Keratinocyte (primary cell): Measurements from ENCODE around the gene LIG4. TPM values are rescaled to one million over a fixed set of nuclear protein-coding genes. Genes with fewer than 3 reads are reported as not detected.

Experiments used
- DNase-seq: peaks from one replicate; pipeline ENCODE4 v3.0.0-alpha.2; 2011; ENCODE audit warnings: low read depth, missing footprints, low spot score
- FAIRE-seq: peaks from 2 replicates; lab custom pipeline; 2011; peaks lifted over from hg19 to GRCh38; lab: Jason Lieb, UNC
- H2AFZ ChIP-seq: 2 replicates; pipeline ENCODE4 v1.6.0; 2012; ENCODE audit warnings: low read length, control low read depth, inconsistent platforms; ENCODE audit not compliant: control insufficient read depth
- H3K27ac ChIP-seq: 2 replicates; pipeline ENCODE4 v1.5.1; 2011; ENCODE audit warnings: low read length; ENCODE audit not compliant: control insufficient read depth, insufficient read depth
- H3K27me3 ChIP-seq: 3 replicates; pipeline ENCODE4 v1.6.0; 2011; ENCODE audit warnings: low read length; ENCODE audit not compliant: control insufficient read depth, insufficient read depth; ENCODE audit errors: extremely low read depth
- H3K36me3 ChIP-seq, 2 experiments: 2 replicates in 1 of 2; 3 replicates in 1 of 2; pipeline ENCODE4 v1.5.1; 2011; ENCODE audit warnings: low read length in 2 of 2, mild to moderate bottlenecking in 1 of 2; ENCODE audit not compliant: control insufficient read depth in 2 of 2, insufficient read depth in 2 of 2; ENCODE audit errors: extremely low read depth in 1 of 2
- H3K4me1 ChIP-seq: 3 replicates; pipeline ENCODE4 v1.5.1; 2011; ENCODE audit warnings: low read length; ENCODE audit not compliant: control insufficient read depth, insufficient read depth; ENCODE audit errors: extremely low read depth
- H3K4me2 ChIP-seq: 3 replicates; pipeline ENCODE4 v1.6.0; 2011; ENCODE audit warnings: low read depth, low read length; ENCODE audit not compliant: control insufficient read depth, insufficient read depth; ENCODE audit errors: extremely low read depth
- H3K4me3 ChIP-seq, 3 experiments: fragments of 200-600 bp in 1 of 3; sonication (generic) in 1 of 3; 2 replicates in 2 of 3; 3 replicates in 1 of 3; pipeline ENCODE4 v1.5.1; 2011 to 2016; ENCODE audit warnings: low read length in 3 of 3, mild to moderate bottlenecking in 3 of 3, control low read depth in 2 of 3, inconsistent platforms in 1 of 3, low read depth in 1 of 3, mixed read lengths in 1 of 3, mixed run types in 1 of 3, moderate library complexity in 1 of 3; ENCODE audit not compliant: control insufficient read depth in 2 of 3, insufficient read depth in 2 of 3; ENCODE audit errors: extremely low read depth in 1 of 3
- H3K79me2 ChIP-seq: 2 replicates; pipeline ENCODE4 v1.6.0; 2012; ENCODE audit warnings: low read length; ENCODE audit not compliant: control insufficient read depth, insufficient read depth
- H3K9ac ChIP-seq: 3 replicates; pipeline ENCODE4 v1.6.0; 2011; ENCODE audit warnings: low read length; ENCODE audit not compliant: control insufficient read depth, insufficient read depth; ENCODE audit errors: extremely low read depth
- H3K9me1 ChIP-seq: 3 replicates; pipeline ENCODE4 v1.6.0; 2011; ENCODE audit warnings: low read length; ENCODE audit not compliant: control insufficient read depth, insufficient read depth; ENCODE audit errors: extremely low read depth
- H3K9me3 ChIP-seq: 2 replicates; pipeline ENCODE4 v1.5.1; 2012; ENCODE audit warnings: low read depth, low read length; ENCODE audit not compliant: control insufficient read depth
- H4K20me1 ChIP-seq: 3 replicates; pipeline ENCODE4 v1.6.0; 2011; ENCODE audit warnings: low read length; ENCODE audit not compliant: control insufficient read depth, insufficient read depth; ENCODE audit errors: extremely low read depth
- EZH2 ChIP-seq: IDR thresholded peaks from one replicate; pipeline ENCODE4 v1.6.1; 2012; ENCODE audit warnings: inconsistent platforms, mild to moderate bottlenecking, low read length, moderate library complexity
- dilution Hi-C: fragments of 300-500 bp; cut with MboI; formaldehyde crosslinking; loops from one replicate; pipeline ENCODE4 v1.7.0; 2020; ENCODE audit warnings: low sequenced_read_pairs; ENCODE audit not compliant: extremely low pct_ligation_motif_present
- polyA plus RNA-seq, 5 experiments: library from polyadenylated mRNA; depleted of rRNA in 3 of 5; stranded (reverse) in 3 of 5; stranded (forward) in 1 of 5; unstranded in 1 of 5; fragments of >200 nt; gene quantifications; 1 replicate in 1 of 5; 2 replicates in 3 of 5; 3 replicates in 1 of 5; pipeline versions ENCODE4 v1.2.1 to v1.2.3, GENCODE V29; 2011 to 2012; ENCODE audit warnings: missing spikeins in 2 of 5, low read depth in 1 of 5, low replicate concordance in 1 of 5
- TF ChIP-seq, protein P1 (sequence below), 3 experiments: IDR thresholded peaks in 1 of 3; conservative IDR thresholded peaks in 1 of 3; optimal IDR thresholded peaks in 1 of 3; 2 replicates in 2 of 3; 3 replicates in 1 of 3; pipeline versions ENCODE3 to v1.5.1; 2011; ENCODE audit warnings: low read length in 3 of 3, mild to moderate bottlenecking in 3 of 3, moderate library complexity in 2 of 3, control low read depth in 1 of 3, inconsistent platforms in 1 of 3; ENCODE audit not compliant: insufficient read depth in 2 of 3; ENCODE audit errors: extremely low read depth in 1 of 3

The LIG4 gene
- polyA plus RNA-seq, 1 donor (not counting 4 experiments of a cell fraction or from before 2014, with no cell fraction given) = 16.8 TPM

DNA sequence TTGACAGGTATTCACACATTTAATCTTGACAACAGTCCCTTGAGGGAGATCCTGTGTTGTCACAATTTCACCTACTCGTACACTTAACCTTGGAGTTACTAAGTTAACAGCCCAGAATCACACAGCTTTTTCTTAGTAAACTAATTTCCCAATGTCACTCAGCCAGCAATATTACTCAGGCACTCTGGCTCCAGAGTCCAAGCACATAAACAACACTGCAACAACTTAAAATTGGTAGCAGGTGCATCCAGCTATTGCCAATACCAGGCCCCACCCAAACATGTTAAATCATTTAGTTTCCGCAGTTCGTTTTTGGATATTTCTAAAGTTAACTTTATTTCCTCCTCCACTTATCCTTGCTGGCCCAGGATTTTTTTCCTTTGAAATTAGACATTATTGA is 32.7 kb downstream of the LIG4 start:
- no peak for FAIRE-seq
- Histone ChIP-seq H3K27me3 (no peaks in the 10 kb centered on the region), H3K79me2 (no peaks in the 10 kb centered on the region), H2AFZ (no peak overlapping the region), H3K9me1 (no peaks in the 10 kb centered on the region), H3K4me3 (no peak overlapping the region), H3K36me3 (no peaks in the 10 kb centered on the region), H3K4me2 (no peak overlapping the region), H3K27ac (no peak overlapping the region), H4K20me1 (no peaks in the 10 kb centered on the region), H3K9ac (no peak overlapping the region), H3K9me3 (no peaks in the 10 kb centered on the region), H3K4me1 (no peaks in the 10 kb centered on the region)
- TF ChIP-seq, protein P1, sequence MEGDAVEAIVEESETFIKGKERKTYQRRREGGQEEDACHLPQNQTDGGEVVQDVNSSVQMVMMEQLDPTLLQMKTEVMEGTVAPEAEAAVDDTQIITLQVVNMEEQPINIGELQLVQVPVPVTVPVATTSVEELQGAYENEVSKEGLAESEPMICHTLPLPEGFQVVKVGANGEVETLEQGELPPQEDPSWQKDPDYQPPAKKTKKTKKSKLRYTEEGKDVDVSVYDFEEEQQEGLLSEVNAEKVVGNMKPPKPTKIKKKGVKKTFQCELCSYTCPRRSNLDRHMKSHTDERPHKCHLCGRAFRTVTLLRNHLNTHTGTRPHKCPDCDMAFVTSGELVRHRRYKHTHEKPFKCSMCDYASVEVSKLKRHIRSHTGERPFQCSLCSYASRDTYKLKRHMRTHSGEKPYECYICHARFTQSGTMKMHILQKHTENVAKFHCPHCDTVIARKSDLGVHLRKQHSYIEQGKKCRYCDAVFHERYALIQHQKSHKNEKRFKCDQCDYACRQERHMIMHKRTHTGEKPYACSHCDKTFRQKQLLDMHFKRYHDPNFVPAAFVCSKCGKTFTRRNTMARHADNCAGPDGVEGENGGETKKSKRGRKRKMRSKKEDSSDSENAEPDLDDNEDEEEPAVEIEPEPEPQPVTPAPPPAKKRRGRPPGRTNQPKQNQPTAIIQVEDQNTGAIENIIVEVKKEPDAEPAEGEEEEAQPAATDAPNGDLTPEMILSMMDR (optimal IDR thresholded peaks at IDR 0.05 in 1 of 3, IDR thresholded peaks at IDR 0.05 in 1 of 3, conservative IDR thresholded peaks at IDR 0.05 in 1 of 3; ENCODE audit: extremely low read depth in 1 of 3, insufficient read depth in 2 of 3, low read length in 3 of 3) = no peak
- TF ChIP-seq EZH2 = no peak
- dilution Hi-C loops = no loop called here
- no peak for DNase-seq

DNA sequence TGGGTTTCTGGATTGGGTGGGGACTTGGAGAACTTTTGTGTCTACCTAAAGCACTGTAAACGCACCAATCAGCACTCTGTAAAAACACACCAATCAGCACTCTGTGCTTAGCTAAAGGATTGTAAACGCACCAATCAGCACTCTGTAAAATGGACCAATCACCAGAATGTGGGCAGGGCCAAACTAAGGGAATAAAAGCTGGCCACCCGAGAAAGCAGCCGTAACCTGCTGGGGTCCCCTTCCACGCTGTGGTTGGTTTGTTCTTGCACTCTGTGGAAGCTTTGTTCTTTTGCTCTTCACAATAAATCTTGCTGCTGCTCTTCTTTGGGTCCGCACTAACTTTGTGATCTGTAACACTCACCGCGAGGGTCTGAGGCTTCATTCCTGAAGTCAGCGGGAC is 37.3 kb downstream of the LIG4 start:
- dilution Hi-C loops = no loop called here
- Histone ChIP-seq H3K9me1 (no peaks in the 10 kb centered on the region), H3K79me2 (no peaks in the 10 kb centered on the region), H3K27me3 (no peaks in the 10 kb centered on the region), H3K9me3 (no peaks in the 10 kb centered on the region), H3K9ac (no peak overlapping the region), H4K20me1 (no peaks in the 10 kb centered on the region), H2AFZ (no peak overlapping the region), H3K4me1 (no peaks in the 10 kb centered on the region), H3K27ac (no peak overlapping the region), H3K36me3 (no peaks in the 10 kb centered on the region), H3K4me2 (no peak overlapping the region), H3K4me3 (no peak overlapping the region)
- TF ChIP-seq, protein P1 (optimal IDR thresholded peaks at IDR 0.05 in 1 of 3, IDR thresholded peaks at IDR 0.05 in 1 of 3, conservative IDR thresholded peaks at IDR 0.05 in 1 of 3; ENCODE audit: extremely low read depth in 1 of 3, insufficient read depth in 2 of 3, low read length in 3 of 3) = no peak
- no peak for TF ChIP-seq EZH2
- DNase-seq = no peak
- no peak for FAIRE-seq
